Cardiac fibroblast (primary cell): Measurements from ENCODE around the gene CHRNB4.

Source experiments
- DNase-seq, 2 donors: peaks; one replicate each; pipeline versions ENCODE4 v3.0.0 to v3.0.0-alpha.2; 2010; ENCODE audit warnings: low read depth in 2 of 2
- H3K4me3 ChIP-seq, 2 donors: replicated peaks in 1 of 2; 1 replicate in 1 of 2; 2 replicates in 1 of 2; pipeline ENCODE4 v1.5.1; 2011; ENCODE audit warnings: low read depth in 2 of 2, low read length in 2 of 2, mild to moderate bottlenecking in 2 of 2, moderate library complexity in 1 of 2
- CTCF ChIP-seq: IDR thresholded peaks from one replicate; pipeline ENCODE4 v1.5.1; 2011; ENCODE audit warnings: low read depth, mild to moderate bottlenecking, low read length, inconsistent platforms

CHRNB4 gene

DNA sequence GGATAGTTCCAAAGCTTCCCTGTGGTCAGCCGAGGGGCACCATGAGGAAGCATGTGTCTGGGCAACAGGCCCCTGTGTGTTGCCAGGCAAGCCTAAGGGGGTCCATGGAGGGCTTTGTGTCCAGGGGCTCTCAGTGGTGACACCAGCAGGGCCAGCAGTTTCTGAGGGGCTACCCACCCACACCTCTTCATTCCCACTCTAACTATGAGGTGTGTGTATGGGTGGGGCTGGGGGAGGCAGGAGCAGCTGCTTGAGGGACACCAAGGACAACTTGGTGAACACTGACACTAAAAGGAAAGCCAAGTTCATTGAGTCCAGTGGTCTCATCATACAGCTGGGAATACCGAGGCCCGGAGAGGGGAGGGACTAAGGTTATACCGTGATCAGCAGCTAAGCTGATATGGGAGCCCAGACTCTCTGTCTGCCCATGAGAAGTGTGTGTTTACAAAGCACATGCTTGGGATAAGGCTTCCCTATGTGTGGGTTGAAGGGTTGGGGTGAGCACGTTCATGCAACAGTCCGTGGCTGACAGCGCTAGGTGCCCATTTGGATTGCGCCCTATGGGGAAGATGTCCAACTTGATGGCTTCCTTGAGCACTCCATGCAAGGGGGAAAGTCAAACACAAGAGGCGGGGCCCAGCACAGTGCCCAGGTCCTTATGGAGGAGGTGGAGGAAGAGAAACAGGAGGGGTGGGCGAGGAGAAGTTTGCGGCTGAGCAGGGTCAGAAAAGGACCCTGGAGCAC, 34.8 kb upstream of the CHRNB4 start:
- DNase-seq = no peak
- no peak for TF ChIP-seq CTCF
- H3K4me3 ChIP-seq = no peak overlapping the region

DNA sequence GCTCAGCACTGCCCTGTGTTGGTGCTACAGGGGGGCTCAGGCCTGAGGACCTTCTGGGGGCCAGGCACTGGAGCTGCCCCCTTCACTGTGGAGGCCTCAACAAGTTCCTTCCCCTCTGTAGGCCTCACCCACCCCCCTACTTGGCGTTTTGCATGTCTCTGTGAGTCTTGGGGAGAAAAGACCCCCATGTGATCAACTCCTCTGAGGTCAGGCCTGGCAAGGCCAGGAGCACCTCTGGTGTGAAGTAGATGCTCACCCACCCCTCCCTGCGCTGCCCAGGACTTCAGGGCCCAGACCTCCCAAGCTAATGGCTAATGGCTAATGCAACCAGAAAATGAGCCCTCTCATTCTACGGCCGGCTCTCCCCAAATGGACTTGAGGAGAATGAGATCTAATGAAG, 34.2 kb upstream of the CHRNB4 start:
- no peak for DNase-seq
- H3K4me3 ChIP-seq = no peak overlapping the region
- no peak for TF ChIP-seq CTCF

- no peak overlapping the region for H3K4me3 ChIP-seq
- DNase-seq = no peak
- TF ChIP-seq CTCF = no peak
Observed at GRCh38 chr15:78673917-78674444, 33.0 kb upstream of the CHRNB4 start.

DNA sequence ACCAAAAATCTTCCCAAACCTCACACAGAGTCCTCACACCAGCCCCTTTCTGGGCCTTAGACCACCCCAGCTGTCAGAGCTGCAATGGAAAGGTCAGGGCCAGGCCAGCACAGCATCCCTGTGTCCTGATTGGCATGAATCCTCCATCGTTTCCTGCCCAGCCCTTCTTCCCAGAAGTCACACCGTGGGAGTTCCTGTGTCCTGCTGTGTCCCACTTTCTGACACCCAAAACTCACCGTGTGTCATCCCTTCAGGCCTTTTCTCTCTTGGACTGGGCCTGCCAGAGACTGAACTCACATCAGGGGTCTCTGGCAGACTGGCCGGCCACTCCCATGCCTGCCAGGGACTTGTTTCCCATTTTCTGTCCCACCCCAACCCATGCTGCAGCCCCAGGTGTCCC, 32.5 kb upstream of the CHRNB4 start:
- no peak for TF ChIP-seq CTCF
- no peak overlapping the region for H3K4me3 ChIP-seq
- no peak for DNase-seq

DNA sequence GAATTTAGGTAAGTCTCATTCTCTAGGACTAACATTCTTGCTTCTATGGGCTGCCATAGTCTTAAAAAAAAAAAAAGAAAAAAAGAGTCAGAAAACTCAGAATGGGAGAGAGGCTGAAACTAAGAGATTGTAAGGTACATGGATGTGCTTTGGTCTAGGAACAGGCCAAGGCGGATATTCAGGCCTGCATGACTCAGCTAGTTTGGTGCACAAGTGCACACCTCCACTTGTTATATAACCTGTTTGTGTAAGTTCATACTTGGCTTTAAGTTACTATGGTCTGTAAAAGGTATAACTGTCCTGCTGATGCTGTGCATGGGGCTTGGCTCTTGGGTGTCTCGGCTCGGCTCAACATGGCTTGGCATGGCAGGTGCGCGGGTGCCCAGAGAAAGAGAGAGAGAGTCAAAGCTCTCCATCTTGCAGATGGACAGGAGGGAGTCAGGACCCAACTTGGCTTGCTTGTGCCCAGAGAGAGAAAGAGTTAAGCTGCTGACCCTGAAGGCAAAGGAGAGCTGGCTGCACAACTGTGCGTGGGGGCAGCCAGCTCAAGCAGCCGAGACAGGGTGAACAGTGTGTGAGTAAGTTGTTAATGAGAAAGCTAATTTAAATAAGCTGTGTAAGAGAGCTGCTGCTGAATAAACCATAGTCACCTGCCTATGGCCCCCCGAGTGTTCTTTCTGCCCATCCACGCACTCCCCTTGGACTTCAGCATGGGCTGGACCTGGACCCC, 31.4 kb upstream of the CHRNB4 start:
- TF ChIP-seq CTCF = no peak
- no peak overlapping the region for H3K4me3 ChIP-seq
- DNase-seq = no peak

- H3K4me3 ChIP-seq = no peak overlapping the region
- TF ChIP-seq CTCF = no peak
- no peak for DNase-seq
Observed at GRCh38 chr15:78671626-78672211, 30.7 kb upstream of the CHRNB4 start.
